Anterior cingulate cortex (tissue), 58 donors: Measurements from ENCODE around the gene CRHR2.
"Not testable (repeated sequence)": the region's sequence is repeated elsewhere in the genome, so short reads cannot be mapped to it uniquely, and the experiment has no call there.

Experiments used
- DNase-seq, 58 donors: peaks; one replicate each; lab custom pipeline; 2025; lab: John Stamatoyannopoulos, UW

The CRHR2 gene

GRCh38 chr7:30682212-30683083, at the start of gene CRHR2:
Gene CRHR2 (minus strand): TSS chr7:30682456. CDS start chr7:30682280, 176 bp downstream.
- DNase-seq: peak in 5 of 58 donors; percentile 11 to 40 (median 27)

GRCh38 chr7:30731581-30731980, 49.3 kb upstream of the CRHR2 start:
- no peak for DNase-seq

GRCh38 chr7:30730996-30731395, 48.7 kb upstream of the CRHR2 start:
- DNase-seq: no peak

GRCh38 chr7:30730097-30730496, 47.8 kb upstream of the CRHR2 start:
- DNase-seq: no peak

- no peak for DNase-seq
Observed at GRCh38 chr7:30729642-30730041, 47.4 kb upstream of the CRHR2 start.

GRCh38 chr7:30728591-30729100, 46.4 kb upstream of the CRHR2 start:
- no peak for DNase-seq

- DNase-seq: peak in 6 of 58 donors; percentile 3 to 47 (median 17)
Observed at GRCh38 chr7:30727061-30727945, 45.0 kb upstream of the CRHR2 start.

GRCh38 chr7:30726296-30727006, 44.2 kb upstream of the CRHR2 start:
- no peak for DNase-seq

GRCh38 chr7:30723776-30724175, 41.5 kb upstream of the CRHR2 start:
- no peak for DNase-seq

- DNase-seq: no peak
Observed at GRCh38 chr7:30722671-30723070, 40.4 kb upstream of the CRHR2 start.

- DNase-seq: no peak
Observed at GRCh38 chr7:30722187-30722586, 39.9 kb upstream of the CRHR2 start.

- DNase-seq: no peak
Observed at GRCh38 chr7:30721211-30721610, 39.0 kb upstream of the CRHR2 start.

GRCh38 chr7:30719434-30719833, 37.2 kb upstream of the CRHR2 start:
- DNase-seq: not testable (repeated sequence)

GRCh38 chr7:30717181-30717580, 34.9 kb upstream of the CRHR2 start:
- no peak for DNase-seq

GRCh38 chr7:30714129-30714528, 31.9 kb upstream of the CRHR2 start:
- no peak for DNase-seq

- no peak for DNase-seq
Observed at GRCh38 chr7:30713392-30713791, 31.1 kb upstream of the CRHR2 start.

GRCh38 chr7:30710669-30711068, 28.4 kb upstream of the CRHR2 start:
- DNase-seq: no peak

- no peak for DNase-seq
Observed at GRCh38 chr7:30709549-30709948, 27.3 kb upstream of the CRHR2 start.

GRCh38 chr7:30708983-30709382, 26.7 kb upstream of the CRHR2 start:
- DNase-seq: no peak

GRCh38 chr7:30708412-30708811, 26.2 kb upstream of the CRHR2 start:
- no peak for DNase-seq
